HepG2 (cell line): Measurements from ENCODE around the gene MAMLD1. TPM values are rescaled to one million over a fixed set of nuclear protein-coding genes. Genes with fewer than 3 reads are reported as not detected.

Source experiments
- ATAC-seq: fragments of 200-7000 bp; cut with Tn5 transposase; 3 replicates; pipeline ENCODE4 v1.9.1; 2020; ENCODE audit warnings: mild to moderate bottlenecking, moderate library complexity
- BruUV-seq: library from RNA; stranded (reverse); fragments of 400-500 nt; replicated peaks from 2 replicates; lab custom pipeline; 2021; lab: Mats Ljungman, UMichigan
- CTCF ChIA-PET: fragments of 300-600 bp; formaldehyde crosslinking; extraction: SDS; loops from one replicate; lab custom pipeline; 2021; ENCODE audit warnings: low total read pairs, inconsistent platforms, low intra/inter-chr PET ratio; lab: Yijun Ruan, JAX
- POLR2A ChIA-PET: fragments of 350-600 bp; sonication (Branson Sonifier 250); formaldehyde crosslinking; loops from one replicate; lab custom pipeline; 2020; ENCODE audit warnings: antibody characterized with exemption, inconsistent platforms; lab: Yijun Ruan, JAX
- DNase-seq: peaks from one replicate; pipeline ENCODE4 v3.0.0-alpha.2; 2015; ENCODE audit warnings: low spot score
- FAIRE-seq: peaks from 3 replicates; lab custom pipeline; 2011; peaks lifted over from hg19 to GRCh38; lab: Jason Lieb, UNC
- H2AFZ ChIP-seq: one replicate; pipeline ENCODE4 v1.6.1; 2011; ENCODE audit warnings: low read length, inconsistent platforms
- H3K27ac ChIP-seq: fragments of 300-600 bp; 3 replicates; pipeline ENCODE4 v1.8.0; 2011; ENCODE audit warnings: mixed run types, mild to moderate bottlenecking, mixed read lengths, low read length, inconsistent platforms; ENCODE audit not compliant: insufficient read depth; ENCODE audit errors: extremely low read length
- H3K27me3 ChIP-seq, 2 experiments: fragments of 200-600 bp in 1 of 2; 2 replicates in 1 of 2; 3 replicates in 1 of 2; pipeline versions ENCODE4 v1.6.0 to v1.8.0; 2011; ENCODE audit warnings: low read length in 2 of 2, mild to moderate bottlenecking in 2 of 2, moderate library complexity in 2 of 2, inconsistent platforms in 1 of 2; ENCODE audit not compliant: insufficient read depth in 2 of 2, control insufficient read depth in 1 of 2
- H3K36me3 ChIP-seq, 2 experiments: fragments of 200-600 bp in 1 of 2; replicated peaks in 1 of 2; 2 replicates in 1 of 2; 3 replicates in 1 of 2; pipeline versions ENCODE4 v1.5.1 to v1.8.0; 2011; ENCODE audit warnings: low read length in 2 of 2, inconsistent platforms in 1 of 2; ENCODE audit not compliant: insufficient read depth in 2 of 2, control insufficient read depth in 1 of 2
- H3K4me1 ChIP-seq: 2 replicates; pipeline ENCODE4 v1.5.1; 2012; ENCODE audit warnings: low read length, inconsistent platforms; ENCODE audit not compliant: insufficient read depth
- H3K4me2 ChIP-seq: 2 replicates; pipeline ENCODE4 v1.6.0; 2011; ENCODE audit warnings: low read depth, low read length, inconsistent platforms
- H3K4me3 ChIP-seq, 3 experiments: fragments of 200-600 bp in 1 of 3; sonication (generic), shearing (Covaris generic) in 1 of 3; replicated peaks in 1 of 3; 2 replicates each; pipeline ENCODE4 v1.5.1; 2011 to 2016; ENCODE audit warnings: low read length in 3 of 3, inconsistent platforms in 2 of 3, low read depth in 2 of 3, mild to moderate bottlenecking in 2 of 3, control low read depth in 1 of 3, mixed read lengths in 1 of 3; ENCODE audit not compliant: insufficient read depth in 1 of 3
- H3K79me2 ChIP-seq: one replicate; pipeline ENCODE4 v1.6.1; 2011; ENCODE audit warnings: low read length, inconsistent platforms; ENCODE audit not compliant: insufficient read depth
- H3K9ac ChIP-seq: 2 replicates; pipeline ENCODE4 v1.6.0; 2011; ENCODE audit warnings: mild to moderate bottlenecking, low read depth, low read length, inconsistent platforms; ENCODE audit not compliant: insufficient read depth
- H3K9me3 ChIP-seq: 2 replicates; pipeline ENCODE4 v1.5.1; 2012; ENCODE audit warnings: mild to moderate bottlenecking, low read length
- H4K20me1 ChIP-seq: 2 replicates; pipeline ENCODE4 v1.6.0; 2011; ENCODE audit warnings: inconsistent platforms, mild to moderate bottlenecking, low read length, moderate library complexity; ENCODE audit not compliant: insufficient read depth
- CEBPB ChIP-seq: IDR thresholded peaks from 2 replicates; pipeline ENCODE4 v1.6.1; 2011; ENCODE audit warnings: low read depth, low read length, improper control_type of control experiment, borderline replicate concordance
- CTCF ChIP-seq: sonication (generic); formaldehyde crosslinking; IDR thresholded peaks from 2 replicates; pipeline ENCODE4 v1.5.0; 2020; ENCODE audit warnings: mild to moderate bottlenecking, missing genetic modification reagents, moderate library complexity
- FOXM1 ChIP-seq: sonication (generic); formaldehyde crosslinking; IDR thresholded peaks from 2 replicates; pipeline ENCODE4 v1.5.0; 2020; ENCODE audit warnings: missing genetic modification reagents
- IRF2 ChIP-seq: IDR thresholded peaks from 2 replicates; pipeline ENCODE4 v1.6.1; 2018; ENCODE audit warnings: missing genetic modification reagents, missing compliant biosample characterization
- KMT2A ChIP-seq: sonication (generic); formaldehyde crosslinking; IDR thresholded peaks from 2 replicates; pipeline ENCODE4 v1.4.0; 2020; ENCODE audit warnings: missing genetic modification reagents
- STAG1 ChIP-seq: sonication (generic); formaldehyde crosslinking; IDR thresholded peaks from 2 replicates; pipeline ENCODE4 v1.4.0; 2020; ENCODE audit warnings: missing genetic modification reagents
- ZBTB14 ChIP-seq: sonication (generic); formaldehyde crosslinking; IDR thresholded peaks from 2 replicates; pipeline ENCODE4 v1.4.0; 2020; ENCODE audit warnings: missing genetic modification reagents
- ZMAT3 ChIP-seq: sonication (generic); formaldehyde crosslinking; conservative IDR thresholded peaks from 2 replicates; pipeline ENCODE4 v1.7.0; 2021; ENCODE audit warnings: missing genetic modification reagents
- WGBS: methylation state at CpG from one replicate; pipeline ENCODE4 v1.1.6; 2017; ENCODE audit warnings: low lambda C conversion rate; 5-methylcytosine and 5-hydroxymethylcytosine counted together
- in situ Hi-C: cut with HindIII; loops from 2 replicates; pipeline ENCODE4 v1.10.0; 2017; ENCODE audit warnings: low pct_unique_long_range_greater_than_20kb; ENCODE audit not compliant: extremely low pct_ligation_motif_present
- intact Hi-C: fragments of 100-400 bp; cut with micrococcal nuclease; formaldehyde crosslinking; loops from one replicate; pipeline ENCODE4 v1.10.0; 2022; ENCODE audit not compliant: unreplicated experiment
- polyA plus RNA-seq, 8 experiments: library from polyadenylated mRNA; depleted of rRNA in 3 of 8; stranded (reverse) in 7 of 8; unstranded in 1 of 8; fragments of >200 nt; fragmentation: Illumina TruSeq in 4 of 8; extraction: Trizol in 4 of 8; gene quantifications; 2 replicates each; pipeline versions ENCODE4 v1.2.1 to v1.2.3, GENCODE V29; 2011 to 2016; ENCODE audit warnings: low read depth in 4 of 8, missing spikeins in 1 of 8, mixed read lengths in 1 of 8; ENCODE audit not compliant: insufficient read depth in 1 of 8
- total RNA-seq, 5 experiments: library from RNA; depleted of rRNA; stranded (reverse); fragments of >200 nt; fragmentation: Illumina TruSeq; extraction: Trizol; gene quantifications; 2 replicates each; pipeline ENCODE4 v1.2.3, GENCODE V29; 2016; ENCODE audit warnings: low read depth in 1 of 5
- TF ChIP-seq, protein P1 (sequence below): sonication (generic); formaldehyde crosslinking; IDR thresholded peaks from 2 replicates; pipeline ENCODE4 v1.5.1; 2020; ENCODE audit warnings: mild to moderate bottlenecking, missing genetic modification reagents, moderate library complexity

Gene MAMLD1
- total and polyA plus RNA-seq, 2 of the 13 experiments (the other 11 are each of a cell fraction or from before 2014, with no cell fraction given), result not detected

GRCh38 chrX:150365051-150365989 is 2.2 kb downstream of the MAMLD1 start:
- intact Hi-C loops (no loop called here), in situ Hi-C loops (loop anchor here (25.0 kb wide), 1 partner anchor 403 kb away; no protein-coding TSS in a partner anchor)
- no TSS peak for BruUV-seq

More at GRCh38 chrX:150365051-150365989, 2.2 kb downstream of the MAMLD1 start:
- DNase-seq (no peak), ATAC-seq (peak; percentile 62), FAIRE-seq (no peak)
- H3K36me3 ChIP-seq, result no peaks in the 10 kb centered on the region
- no peaks in the 10 kb centered on the region for H4K20me1 ChIP-seq
- H3K79me2 ChIP-seq, result no peaks in the 10 kb centered on the region
- H3K9ac ChIP-seq, result no peak overlapping the region
- H3K27me3 ChIP-seq, result peaks cover 10 to 42% of the 10 kb centered on the region in 2 experiments; a peak in 4 of 5 replicates
- no peak overlapping the region for H2AFZ ChIP-seq
- no peaks in the 10 kb centered on the region for H3K9me3 ChIP-seq
- H3K4me2 ChIP-seq, result peak overlapping the region; percentile 70
- CTCF ChIA-PET, result no interaction called here
- POLR2A ChIA-PET, result no interaction called here
- TF ChIP-seq, protein P1, sequence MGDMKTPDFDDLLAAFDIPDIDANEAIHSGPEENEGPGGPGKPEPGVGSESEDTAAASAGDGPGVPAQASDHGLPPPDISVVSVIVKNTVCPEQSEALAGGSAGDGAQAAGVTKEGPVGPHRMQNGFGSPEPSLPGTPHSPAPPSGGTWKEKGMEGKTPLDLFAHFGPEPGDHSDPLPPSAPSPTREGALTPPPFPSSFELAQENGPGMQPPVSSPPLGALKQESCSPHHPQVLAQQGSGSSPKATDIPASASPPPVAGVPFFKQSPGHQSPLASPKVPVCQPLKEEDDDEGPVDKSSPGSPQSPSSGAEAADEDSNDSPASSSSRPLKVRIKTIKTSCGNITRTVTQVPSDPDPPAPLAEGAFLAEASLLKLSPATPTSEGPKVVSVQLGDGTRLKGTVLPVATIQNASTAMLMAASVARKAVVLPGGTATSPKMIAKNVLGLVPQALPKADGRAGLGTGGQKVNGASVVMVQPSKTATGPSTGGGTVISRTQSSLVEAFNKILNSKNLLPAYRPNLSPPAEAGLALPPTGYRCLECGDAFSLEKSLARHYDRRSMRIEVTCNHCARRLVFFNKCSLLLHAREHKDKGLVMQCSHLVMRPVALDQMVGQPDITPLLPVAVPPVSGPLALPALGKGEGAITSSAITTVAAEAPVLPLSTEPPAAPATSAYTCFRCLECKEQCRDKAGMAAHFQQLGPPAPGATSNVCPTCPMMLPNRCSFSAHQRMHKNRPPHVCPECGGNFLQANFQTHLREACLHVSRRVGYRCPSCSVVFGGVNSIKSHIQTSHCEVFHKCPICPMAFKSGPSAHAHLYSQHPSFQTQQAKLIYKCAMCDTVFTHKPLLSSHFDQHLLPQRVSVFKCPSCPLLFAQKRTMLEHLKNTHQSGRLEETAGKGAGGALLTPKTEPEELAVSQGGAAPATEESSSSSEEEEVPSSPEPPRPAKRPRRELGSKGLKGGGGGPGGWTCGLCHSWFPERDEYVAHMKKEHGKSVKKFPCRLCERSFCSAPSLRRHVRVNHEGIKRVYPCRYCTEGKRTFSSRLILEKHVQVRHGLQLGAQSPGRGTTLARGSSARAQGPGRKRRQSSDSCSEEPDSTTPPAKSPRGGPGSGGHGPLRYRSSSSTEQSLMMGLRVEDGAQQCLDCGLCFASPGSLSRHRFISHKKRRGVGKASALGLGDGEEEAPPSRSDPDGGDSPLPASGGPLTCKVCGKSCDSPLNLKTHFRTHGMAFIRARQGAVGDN (CRISPR knock-in tag), result peak; percentile 25; the same call in 1 of the 2 replicates
- TF ChIP-seq IRF2 (CRISPR knock-in tag), result peak; percentile 59
- 0 out of 2 replicates have a peak, but pooled peaks have one; percentile 45 for TF ChIP-seq ZBTB14 (CRISPR knock-in tag)
- TF ChIP-seq FOXM1 (CRISPR knock-in tag), result no peak
- TF ChIP-seq KMT2A, result 0 out of 2 replicates have a peak, but pooled peaks have one; percentile 37
- no peak for TF ChIP-seq CEBPB
- TF ChIP-seq ZMAT3 (CRISPR knock-in tag), result no peak
- peak; percentile 65 for TF ChIP-seq CTCF (CRISPR knock-in tag)
- TF ChIP-seq STAG1 (CRISPR knock-in tag), result peak; percentile 39; the same call in 1 of the 2 replicates
- H3K27ac ChIP-seq, result no peak overlapping the region
- 2% methylated on average over 11 of the region's 75 CpGs for WGBS
- H3K4me1 ChIP-seq, result peaks cover 23% of the 10 kb centered on the region; the same call in 1 of the 2 replicates
- H3K4me3 ChIP-seq, result peak overlapping the region; percentile 16 to 64 (median 50); a peak in 4 of 6 replicates
